ENCODE measurements around the gene LRIG1. TPM values are rescaled to one million over a fixed set of nuclear protein-coding genes. Genes with fewer than 3 reads are reported as not detected.

The LRIG1 gene
- total and polyA plus RNA-seq, 2 of the 8 experiments (the other 6 are each of a cell fraction or from before 2014, with no cell fraction given) = 78.1 to 88.7 TPM

DNA sequence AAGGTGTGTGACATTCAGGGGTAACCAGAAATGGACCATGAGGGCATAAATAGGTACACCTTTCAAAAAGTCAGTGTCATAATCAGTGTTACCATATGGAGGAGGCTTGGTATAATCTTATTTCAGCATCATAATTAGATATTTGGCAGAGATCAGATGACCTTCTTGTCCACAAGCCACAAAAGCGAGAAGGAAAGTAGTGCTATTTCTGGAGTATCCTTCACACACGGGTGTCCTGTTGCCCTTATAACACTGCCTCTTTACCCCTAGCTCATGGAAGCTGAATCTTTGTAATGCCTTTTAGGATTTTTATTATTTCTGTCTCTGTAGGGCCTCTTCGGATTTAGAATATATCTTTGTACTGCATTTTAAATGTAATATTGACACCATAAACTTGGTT lies 132.8 kb downstream of the LRIG1 start:
- Histone ChIP-seq H3K27ac (ENCODE audit: low read depth, low read length) (no peak overlapping the region), H2BK15ac (ENCODE audit: low read length) (no peak overlapping the region), H3K79me1 (ENCODE audit: low read depth, low read length) (no peaks in the 10 kb centered on the region), H2AFZ (ENCODE audit: low read length) (no peak overlapping the region), H3K4me2 (ENCODE audit: insufficient read depth in 1 of 2, low read depth in 2 of 2, low read length in 2 of 2) (no peak overlapping the region), H3K18ac (ENCODE audit: extremely low read depth, low read length) (no peak overlapping the region), H4K5ac (ENCODE audit: insufficient read length, low read depth, low read length) (no peak overlapping the region), H3K56ac (replicated peaks; ENCODE audit: insufficient read length, low read depth, low read length) (no peak overlapping the region), H3K9me3 (ENCODE audit: insufficient read depth in 2 of 2, low read depth in 1 of 2, low read length in 1 of 2) (no peaks in the 10 kb centered on the region), H2BK20ac (ENCODE audit: low read length) (no peak overlapping the region), H4K91ac (replicated peaks; ENCODE audit: insufficient read length, low read length) (no peak overlapping the region), H3K4ac (replicated peaks; ENCODE audit: insufficient read length, low read depth, low read length) (no peak overlapping the region), H3K9ac (replicated peaks in 1 of 4; ENCODE audit: extremely low read depth in 1 of 4, low read depth in 3 of 4, low read length in 3 of 4) (no peak overlapping the region), H2BK5ac (ENCODE audit: low read depth, low read length) (no peak overlapping the region), H3K27me3 (replicated peaks in 1 of 4; ENCODE audit: control insufficient read depth in 3 of 4, extremely low read depth in 1 of 4, insufficient read depth in 3 of 4, low read length in 3 of 4) (no peaks in the 10 kb centered on the region), H3K36me3 (ENCODE audit: control insufficient read depth in 2 of 4, insufficient read depth in 4 of 4, low read length in 3 of 4) (no peaks in the 10 kb centered on the region; a peak in 1 of 8 replicates), H2AK5ac (ENCODE audit: low read depth, low read length) (no peak overlapping the region), H4K8ac (ENCODE audit: extremely low read depth, insufficient read depth, low read length) (no peak overlapping the region), H2BK12ac (ENCODE audit: low read depth, low read length) (no peak overlapping the region), H2BK120ac (replicated peaks; ENCODE audit: low read depth, low read length) (no peak overlapping the region), H3K79me2 (ENCODE audit: control insufficient read depth in 1 of 2, insufficient read depth in 2 of 2, low read length in 2 of 2) (no peaks in the 10 kb centered on the region), H4K20me1 (replicated peaks in 1 of 2; ENCODE audit: control insufficient read depth in 1 of 2, insufficient read depth in 2 of 2, low read length in 2 of 2) (no peaks in the 10 kb centered on the region), H3K4me1 (replicated peaks in 1 of 4; ENCODE audit: control insufficient read depth in 3 of 4, insufficient read depth in 4 of 4, low read length in 3 of 4) (peaks cover 3 to 11% (median 5%) of the 10 kb centered on the region in 4 experiments; a peak in 5 of 7 replicates), H3K23ac (ENCODE audit: insufficient read length) (no peak overlapping the region), H3K14ac (ENCODE audit: insufficient read length) (no peak overlapping the region), H3K23me2 (ENCODE audit: low read depth, low read length) (no peaks in the 10 kb centered on the region), H3K4me3 (ENCODE audit: extremely low read depth in 1 of 4, insufficient read depth in 2 of 4, low read depth in 3 of 4, low read length in 4 of 4) (no peak overlapping the region)
- 81% methylated on average over 3 of the region's 3 CpGs; no CpG with 5 or more reads in 1 of the 2 experiments for WGBS, 2 experiments (ENCODE audit: extremely low coverage in 1 of 2, insufficient coverage in 1 of 2, insufficient read length in 1 of 2, insufficient replicate concordance in 2 of 2, low coverage in 1 of 2, low lambda C conversion rate in 2 of 2, missing lambda C conversion rate in 1 of 2)
- POLR2A ChIA-PET (ENCODE audit: partially characterized antibody) = no interaction called here
- DNase-seq (ENCODE audit: low read depth in 1 of 2, low spot score in 2 of 2) (no peak), FAIRE-seq (no peak)
- no peak for TF ChIP-seq MAFK (IDR thresholded peaks at IDR 0.05; ENCODE audit: low read depth, low read length)
- no peak for TF ChIP-seq KDM4A (IDR thresholded peaks at IDR 0.05; ENCODE audit: low read depth, low read length, severe bottlenecking)
- TF ChIP-seq EZH2 (IDR thresholded peaks at IDR 0.05; ENCODE audit: low read depth, low read length, severe bottlenecking) = no peak
- no peak for TF ChIP-seq HDAC6 (IDR thresholded peaks at IDR 0.05; ENCODE audit: low read depth, low read length)
- TF ChIP-seq SRF (IDR thresholded peaks at IDR 0.05; ENCODE audit: low read depth, low read length) = no peak
- no peak for TF ChIP-seq TCF12 (IDR thresholded peaks at IDR 0.05; ENCODE audit: low read depth, low read length)
- CTCF ChIA-PET (ENCODE audit: partially characterized antibody) = interaction anchor here (1.7 to 3.5 kb wide), 3 partner anchors 10 to 114 kb away, joined by 7 to 15 read pairs (median 14); no protein-coding TSS in a partner anchor
